Measurements from ENCODE around the gene PTPRCAP.
A peak's percentile ranks its signal among the peaks of the same experiment; 100 is the strongest.

The PTPRCAP gene

DNA sequence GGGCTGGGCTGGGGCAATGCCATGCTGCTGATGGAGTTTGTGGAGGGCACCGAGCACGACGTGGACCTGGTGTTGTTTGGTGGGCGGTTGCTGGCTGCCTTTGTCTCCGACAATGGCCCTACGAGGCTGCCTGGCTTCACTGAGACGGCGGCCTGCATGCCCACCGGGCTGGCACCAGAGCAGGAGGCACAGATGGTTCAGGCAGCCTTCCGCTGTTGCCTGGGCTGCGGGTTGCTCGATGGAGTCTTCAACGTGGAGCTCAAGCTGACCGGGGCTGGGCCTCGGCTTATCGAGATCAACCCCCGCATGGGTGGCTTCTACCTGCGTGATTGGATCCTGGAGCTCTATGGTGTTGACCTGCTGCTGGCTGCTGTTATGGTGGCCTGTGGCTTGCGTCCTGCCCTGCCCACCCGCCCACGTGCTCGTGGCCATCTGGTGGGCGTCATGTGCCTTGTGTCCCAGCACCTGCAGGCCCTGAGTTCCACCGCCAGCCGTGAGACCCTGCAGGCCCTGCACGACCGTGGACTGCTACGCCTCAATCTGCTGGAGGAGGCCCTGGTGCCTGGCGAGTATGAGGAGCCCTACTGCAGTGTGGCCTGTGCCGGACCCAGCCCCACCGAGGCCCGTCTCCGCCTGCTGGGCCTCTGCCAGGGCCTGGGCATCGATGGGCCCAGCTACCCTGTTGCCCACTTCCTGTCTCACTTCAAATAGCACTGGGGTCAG lies 13.4 kb downstream of the PTPRCAP start:
- no peak for DNase-seq

DNA sequence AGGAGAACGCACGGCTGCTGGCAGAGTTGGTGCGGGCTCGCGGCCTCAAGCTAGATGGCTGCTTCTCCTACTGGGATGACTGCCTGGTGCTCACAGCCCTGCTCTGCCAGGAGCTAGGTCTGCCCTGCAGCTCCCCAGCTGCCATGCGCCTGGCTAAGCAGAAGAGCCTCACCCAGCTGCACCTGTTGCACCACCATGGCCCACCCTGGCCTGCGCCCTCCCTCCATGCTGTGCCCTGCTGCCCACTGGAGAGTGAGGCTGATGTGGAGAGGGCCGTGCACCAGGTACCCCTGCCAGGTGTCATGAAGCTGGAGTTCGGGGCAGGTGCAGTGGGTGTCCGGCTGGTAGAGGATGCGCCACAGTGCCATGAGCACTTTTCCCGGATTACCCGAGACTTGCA lies 14.0 kb downstream of the PTPRCAP start:
- DNase-seq: no peak

DNA sequence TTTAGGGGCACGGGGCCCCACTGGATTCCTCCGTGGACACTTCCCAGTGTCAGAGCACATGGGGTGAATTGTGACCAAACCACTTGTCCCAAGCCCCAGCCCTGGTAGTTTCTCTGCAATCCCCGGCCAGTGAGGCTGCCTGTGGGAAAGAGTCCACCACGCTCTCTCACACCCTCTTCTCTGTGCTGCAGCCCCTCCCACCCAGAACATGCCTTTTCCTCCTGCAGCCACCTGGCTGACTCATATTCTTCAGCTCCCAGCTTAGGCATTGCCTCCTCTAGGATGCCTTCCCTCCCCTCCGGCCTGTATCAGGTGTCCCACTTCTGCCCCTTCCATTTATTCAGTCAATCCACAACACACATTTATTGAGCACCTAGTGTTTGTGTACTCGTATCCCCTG lies 14.6 kb downstream of the PTPRCAP start:
- no peak for DNase-seq

DNA sequence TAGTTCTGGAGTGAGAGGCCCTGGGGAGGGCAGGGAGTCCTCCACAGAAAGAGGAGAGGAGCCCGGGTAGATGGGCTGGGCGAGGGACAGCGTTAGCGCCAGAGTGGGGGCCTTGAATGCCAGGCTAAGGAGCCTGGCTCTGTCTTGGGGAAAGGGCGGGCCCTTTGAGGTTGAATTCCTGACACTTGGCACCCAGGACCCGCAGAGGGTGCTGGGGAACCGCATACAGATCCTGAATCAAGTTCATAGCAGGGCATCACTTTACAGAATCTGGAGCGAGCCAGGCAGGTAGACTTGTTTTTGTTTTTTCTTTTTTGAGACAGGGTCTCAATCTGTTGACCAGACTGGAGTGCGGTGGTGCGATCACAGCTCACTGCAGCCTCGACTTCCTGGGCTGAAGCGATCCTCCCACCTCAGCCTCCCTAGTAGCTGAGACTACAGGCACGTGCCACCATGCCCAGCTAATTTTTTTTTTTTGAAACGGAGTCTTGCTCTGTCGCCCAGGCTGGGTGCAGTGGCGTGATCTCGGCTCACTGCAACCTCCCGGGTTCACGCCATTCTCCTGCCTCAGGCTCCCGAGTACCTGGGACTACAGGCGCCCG lies 16.0 kb downstream of the PTPRCAP start:
- no peak for DNase-seq

DNA sequence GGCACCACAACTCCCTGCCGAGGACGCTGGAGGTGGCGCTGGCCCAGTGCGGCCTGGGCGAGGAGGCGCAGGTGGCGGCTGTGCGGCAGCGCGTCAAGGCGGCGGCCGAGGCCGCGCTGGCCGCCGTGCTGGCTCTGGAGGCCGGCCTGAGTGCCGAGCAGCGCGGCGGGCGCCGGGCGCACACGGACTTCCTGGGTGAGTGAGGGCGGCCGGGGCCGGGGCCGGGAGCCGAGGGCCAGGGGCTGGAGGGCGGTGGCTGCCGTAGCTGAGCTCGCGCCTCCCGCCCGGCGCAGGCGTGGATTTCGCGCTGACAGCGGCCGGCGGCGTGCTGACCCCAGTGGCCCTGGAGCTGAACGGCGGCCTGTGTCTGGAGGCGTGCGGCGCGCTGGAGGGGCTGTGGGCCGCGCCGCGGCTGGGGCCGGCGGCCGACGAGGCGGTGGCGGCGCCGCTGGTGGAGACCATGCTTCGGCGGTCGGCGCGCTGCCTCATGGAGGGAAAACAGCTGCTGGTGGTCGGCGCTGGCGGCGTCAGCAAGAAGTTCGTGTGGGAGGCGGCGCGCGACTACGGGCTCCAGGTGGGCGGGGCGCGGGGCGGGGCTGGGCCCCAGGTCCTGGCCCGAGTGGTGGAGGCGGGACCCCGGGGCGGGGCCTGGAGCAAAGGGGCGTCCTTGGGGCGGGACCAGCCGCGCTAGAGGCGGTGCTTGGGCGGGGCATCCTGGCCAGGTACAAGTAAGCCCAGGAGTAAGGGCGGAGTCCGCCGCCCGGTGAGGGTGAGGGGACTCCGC lies 16.6 kb downstream of the PTPRCAP start:
- DNase-seq: peak; percentile 94 to 100 (median 96)

DNA sequence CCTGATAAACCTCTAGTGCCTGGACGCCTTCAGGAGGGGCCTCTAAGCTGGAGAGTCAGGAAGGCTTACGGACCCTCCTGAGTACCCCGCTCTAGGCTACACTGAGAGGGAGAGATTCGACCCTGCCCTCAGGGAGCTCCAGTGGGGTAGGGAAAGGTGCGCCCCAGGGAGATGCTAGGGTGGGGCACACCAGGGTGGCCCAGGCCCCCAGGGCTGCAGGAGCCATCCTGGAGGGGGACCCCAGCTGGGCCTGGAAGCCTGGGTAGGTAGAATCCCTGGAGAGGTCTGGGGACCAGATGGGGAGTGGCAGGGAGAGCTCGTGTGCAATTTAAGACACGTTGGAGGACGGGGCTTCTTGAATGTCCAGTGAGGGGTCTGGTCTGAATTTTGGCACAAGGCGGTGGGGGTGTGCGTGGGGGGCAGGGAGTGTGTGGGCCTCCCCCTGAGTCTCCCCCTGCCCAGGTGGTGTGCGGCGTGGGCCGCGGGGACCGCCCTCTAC lies 17.3 kb downstream of the PTPRCAP start:
- DNase-seq: no peak

DNA sequence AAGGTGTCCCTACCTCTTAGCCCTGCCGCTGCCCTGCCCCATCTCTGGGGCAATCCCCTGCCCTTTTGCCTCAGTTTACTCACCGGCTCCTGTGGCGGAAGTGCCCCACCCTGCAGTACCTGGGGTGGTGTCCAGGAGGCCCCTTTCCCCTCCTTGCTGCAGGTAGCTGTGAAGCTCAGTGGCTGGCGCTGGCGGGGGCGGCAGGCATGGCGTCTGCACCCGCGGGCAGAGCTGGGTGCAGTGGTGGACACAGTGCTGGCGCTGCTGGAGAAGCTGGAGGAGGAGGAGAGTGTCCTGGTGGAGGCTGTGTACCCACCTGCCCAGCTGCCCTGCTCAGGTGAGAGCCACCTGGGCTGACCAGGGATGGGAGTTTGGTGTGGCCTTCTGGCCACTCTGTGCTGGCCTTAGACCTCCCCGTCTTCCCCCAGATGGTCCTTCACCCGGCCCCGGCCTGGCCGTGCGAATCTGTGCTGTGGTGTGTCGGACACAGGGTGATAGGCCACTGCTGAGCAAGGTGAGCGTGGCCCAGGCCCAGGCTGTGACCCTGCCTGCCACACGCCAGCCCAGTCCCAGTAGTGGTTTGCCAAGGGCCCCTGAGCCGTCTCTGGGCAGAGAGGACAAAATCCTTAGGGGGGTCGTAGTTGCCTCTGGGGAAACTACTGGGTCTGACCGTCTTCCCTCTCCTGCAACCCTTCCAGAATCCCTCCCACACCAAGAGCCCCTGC lies 18.0 kb downstream of the PTPRCAP start:
- DNase-seq: no peak

DNA sequence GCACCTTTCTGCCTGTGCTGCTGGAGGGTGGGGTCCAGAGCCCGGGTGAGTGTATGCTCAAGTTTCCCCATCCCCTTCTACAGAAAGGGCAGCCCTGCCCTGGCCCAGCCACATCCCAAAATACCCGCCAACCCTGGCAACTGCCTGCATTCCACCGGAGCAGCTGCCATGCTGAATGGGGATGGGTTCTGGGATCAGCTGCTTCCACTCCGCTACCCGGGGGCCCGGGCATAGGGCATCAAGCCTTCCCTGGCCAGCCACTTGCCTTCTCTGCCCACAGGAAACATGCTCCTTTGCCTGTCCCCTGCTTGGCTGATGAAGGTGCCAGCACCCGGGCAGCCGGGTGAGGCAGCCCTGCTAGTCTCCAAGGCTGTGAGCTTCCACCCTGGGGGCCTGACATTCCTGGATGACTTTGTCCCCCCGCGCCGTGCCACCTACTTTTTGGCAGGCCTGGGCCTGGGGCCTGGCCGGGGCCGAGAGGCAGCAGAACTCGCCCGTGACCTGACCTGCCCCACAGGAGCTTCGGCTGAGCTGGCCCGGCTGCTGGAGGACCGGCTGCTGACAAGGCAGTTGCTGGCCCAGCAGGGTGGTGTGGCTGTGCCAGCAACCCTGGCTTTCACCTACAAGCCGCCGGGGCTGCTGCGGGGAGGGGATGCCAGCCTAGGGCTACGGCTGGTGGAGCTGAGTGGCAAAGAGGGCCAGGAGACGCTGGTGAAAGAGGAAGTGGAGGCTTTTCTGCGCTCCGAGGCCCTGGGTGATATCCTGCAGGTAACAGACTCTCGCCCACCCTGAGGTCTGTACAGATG lies 18.8 kb downstream of the PTPRCAP start:
- DNase-seq: peak in 1 of 5 experiments; percentile 55

DNA sequence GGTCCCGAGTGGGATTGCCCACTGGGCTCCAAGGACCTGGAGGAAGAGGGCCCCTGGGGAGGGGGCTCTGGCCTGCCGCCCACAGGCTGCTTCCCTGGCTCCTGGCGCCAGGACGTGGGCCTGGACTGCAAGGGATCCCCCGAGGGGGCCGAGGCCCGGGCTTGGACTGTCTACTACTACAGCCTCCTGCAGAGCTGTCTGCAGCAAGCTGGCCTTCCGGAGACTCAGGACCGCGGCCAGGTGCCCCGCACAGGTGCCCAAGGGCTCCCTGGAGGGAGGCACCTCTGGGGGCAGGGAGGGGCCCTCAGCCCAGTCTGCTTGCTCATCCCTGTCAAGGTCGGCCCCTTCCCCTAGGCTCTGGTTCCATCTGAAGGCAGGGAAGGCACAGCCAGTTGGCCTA lies 20.1 kb downstream of the PTPRCAP start:
- no peak for DNase-seq

DNA sequence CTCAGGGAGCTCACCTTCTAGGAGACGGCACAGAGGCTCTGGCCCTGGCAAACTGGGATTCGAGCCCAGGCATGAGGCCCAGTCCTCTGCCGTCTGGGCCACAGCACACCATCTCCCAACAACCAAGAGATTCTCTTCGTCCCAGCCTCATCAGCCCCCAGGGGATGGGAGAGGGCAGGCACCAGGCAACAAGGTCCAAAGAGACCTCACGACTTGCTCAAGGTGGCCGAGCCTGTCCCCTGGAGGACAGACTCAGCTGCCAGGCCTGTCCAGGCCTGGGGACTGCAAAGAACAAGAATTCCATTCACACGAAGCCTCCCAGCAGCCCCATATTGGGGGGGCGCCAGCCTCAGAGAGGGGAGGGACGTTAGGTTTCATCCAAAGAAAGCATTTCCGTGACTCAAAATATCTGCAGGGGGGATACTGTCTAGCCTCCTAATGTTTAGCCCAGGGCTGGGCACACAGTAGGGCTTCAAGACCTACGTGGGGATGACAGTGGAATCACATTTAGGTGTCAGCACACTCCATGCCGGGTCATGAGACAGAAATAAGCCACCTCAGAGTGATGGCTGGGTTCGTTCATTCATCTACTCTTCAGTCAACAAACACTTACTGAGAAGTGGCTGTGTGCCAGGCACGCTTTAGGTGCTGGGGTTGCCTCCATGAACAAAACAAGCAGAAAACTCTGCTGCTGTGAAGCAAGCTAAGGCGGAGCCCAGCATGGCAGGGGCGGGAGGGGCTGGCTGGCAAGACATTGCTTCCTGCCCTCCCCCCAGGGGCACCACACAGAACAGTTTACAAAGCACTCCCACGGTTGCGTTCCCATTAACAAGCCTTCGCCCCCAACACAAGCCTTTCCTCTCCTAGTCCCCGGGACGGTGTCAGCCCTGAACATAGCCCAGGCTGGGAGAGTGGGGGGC lies 20.8 kb downstream of the PTPRCAP start:
- DNase-seq: peak in 4 of 5 experiments; percentile 56 to 91 (median 78)

DNA sequence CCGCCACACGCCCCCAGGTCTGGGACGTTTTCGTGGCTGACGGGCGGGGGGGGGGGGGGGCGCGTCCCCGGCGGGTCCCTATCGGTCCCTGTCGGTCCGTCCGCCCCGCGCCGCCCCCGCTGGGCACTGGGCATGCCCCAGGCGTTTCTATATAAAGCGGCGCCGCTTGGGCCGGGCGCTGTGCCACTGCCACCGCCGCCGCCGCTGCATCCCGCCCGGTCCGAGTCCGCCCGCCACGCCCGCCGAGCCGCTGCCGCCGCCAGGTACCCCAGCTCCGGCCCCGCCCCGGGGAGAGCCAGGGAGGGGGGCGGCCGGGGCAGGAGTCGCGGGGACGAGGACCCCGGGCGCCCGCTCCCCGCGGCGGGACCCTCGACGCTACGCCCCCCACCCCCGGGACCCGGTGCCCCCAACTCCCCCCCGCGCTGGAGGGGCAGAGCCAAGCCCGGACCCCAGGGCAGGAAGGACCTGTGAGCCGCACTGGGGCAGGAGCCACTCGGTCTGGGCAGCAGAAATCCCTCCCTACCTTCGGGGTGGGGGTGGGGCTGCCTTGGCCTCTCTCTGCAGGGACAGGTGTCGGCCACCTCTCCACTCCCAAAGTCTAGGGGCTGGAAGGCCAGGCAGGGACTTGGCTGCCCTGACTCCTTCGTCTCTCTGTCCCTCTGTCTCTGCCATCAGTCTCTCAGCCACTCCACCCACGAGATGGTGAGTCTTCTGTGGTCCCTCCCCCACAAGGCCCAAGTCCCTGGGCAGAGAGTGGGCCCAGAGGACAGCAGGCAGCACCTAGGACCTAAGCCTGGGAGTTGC lies 21.8 kb downstream of the PTPRCAP start, which contains the start of gene CARNS1:
Gene CARNS1, plus strand, starts transcription at position 178 of the 804 bp plus-strand sequence. Its CDS starts 522 bp downstream, at position 700.
- no peak for DNase-seq

DNA sequence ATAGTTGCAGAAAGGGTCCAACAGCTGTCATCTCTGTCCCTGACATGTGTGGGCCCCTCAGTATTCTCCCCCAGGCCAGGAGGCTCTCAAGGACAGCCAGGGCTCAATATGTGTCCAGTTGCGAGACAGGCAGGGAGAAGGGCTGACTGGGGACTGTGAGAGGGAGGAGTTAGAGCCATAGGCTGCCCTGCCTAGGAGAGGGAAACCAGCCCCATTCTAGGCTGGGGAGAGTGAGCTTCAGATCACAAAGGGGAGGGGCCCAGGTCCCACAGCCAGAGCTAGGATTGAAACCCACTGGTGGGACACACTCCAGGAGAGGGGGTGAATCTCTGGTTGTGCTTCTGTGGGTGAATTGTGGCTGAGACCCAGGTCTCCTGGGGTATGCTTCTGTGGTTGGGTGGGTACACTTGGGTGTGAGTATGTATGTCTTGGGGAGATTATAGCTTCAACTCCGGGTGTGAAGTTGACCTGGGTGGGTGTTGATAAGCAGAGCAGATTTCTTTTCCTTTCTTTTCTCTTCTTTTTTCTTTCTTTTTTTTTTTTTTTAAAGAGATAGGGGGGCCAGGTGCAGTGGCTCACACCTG lies 24.1 kb downstream of the PTPRCAP start:
- no peak for DNase-seq

DNA sequence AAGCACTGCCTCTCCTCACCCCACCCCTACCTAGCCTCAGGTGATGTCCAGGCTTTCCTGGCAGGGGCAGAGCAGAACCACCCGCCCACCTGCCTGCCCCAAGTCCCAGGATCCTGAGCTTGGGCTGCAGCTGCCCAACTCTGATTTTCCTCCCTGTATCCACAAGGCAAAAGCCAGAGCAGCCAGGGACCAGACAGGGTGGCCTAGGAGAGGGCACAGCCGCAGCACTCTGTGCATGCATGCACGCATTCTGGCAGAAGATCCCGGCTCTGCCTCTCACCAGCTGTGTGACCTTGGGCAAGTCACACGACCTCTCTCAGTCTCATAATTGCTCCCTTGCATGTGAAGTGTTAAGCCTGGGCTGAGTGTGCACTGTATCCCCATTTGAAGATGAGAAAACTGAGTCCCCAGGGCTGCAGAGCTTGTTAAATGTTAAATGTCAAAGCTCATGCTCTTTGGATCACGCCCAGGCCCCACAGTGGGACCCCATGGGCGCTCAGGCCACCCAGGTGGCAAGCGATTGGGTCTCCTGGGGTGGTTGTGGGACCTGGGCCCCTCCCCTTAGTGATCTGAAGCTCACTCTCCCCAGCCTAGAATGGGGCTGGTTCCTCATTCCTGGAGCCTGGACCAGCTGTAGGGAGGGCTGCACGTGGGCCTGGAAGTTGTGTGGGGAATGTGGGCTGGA lies 24.8 kb downstream of the PTPRCAP start:
- no peak for DNase-seq

DNA sequence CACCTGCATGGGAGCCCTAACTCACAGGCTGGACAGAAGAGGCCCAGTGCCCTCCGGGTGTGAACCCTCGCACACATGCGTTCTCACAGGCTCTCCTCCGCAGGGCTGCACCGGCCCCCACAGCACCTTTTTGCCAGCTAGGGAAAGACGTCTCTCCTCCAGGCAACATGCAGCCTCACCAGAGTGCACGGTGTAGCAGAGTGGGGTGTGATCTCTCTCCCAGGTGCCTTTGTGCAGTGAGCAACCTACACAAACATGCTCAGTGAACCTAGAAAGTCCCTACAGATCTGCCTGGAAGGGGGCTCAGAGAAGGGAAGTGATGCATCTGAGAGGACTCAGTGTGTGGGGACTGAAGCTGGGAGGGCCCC lies 25.7 kb downstream of the PTPRCAP start:
- no peak for DNase-seq

DNA sequence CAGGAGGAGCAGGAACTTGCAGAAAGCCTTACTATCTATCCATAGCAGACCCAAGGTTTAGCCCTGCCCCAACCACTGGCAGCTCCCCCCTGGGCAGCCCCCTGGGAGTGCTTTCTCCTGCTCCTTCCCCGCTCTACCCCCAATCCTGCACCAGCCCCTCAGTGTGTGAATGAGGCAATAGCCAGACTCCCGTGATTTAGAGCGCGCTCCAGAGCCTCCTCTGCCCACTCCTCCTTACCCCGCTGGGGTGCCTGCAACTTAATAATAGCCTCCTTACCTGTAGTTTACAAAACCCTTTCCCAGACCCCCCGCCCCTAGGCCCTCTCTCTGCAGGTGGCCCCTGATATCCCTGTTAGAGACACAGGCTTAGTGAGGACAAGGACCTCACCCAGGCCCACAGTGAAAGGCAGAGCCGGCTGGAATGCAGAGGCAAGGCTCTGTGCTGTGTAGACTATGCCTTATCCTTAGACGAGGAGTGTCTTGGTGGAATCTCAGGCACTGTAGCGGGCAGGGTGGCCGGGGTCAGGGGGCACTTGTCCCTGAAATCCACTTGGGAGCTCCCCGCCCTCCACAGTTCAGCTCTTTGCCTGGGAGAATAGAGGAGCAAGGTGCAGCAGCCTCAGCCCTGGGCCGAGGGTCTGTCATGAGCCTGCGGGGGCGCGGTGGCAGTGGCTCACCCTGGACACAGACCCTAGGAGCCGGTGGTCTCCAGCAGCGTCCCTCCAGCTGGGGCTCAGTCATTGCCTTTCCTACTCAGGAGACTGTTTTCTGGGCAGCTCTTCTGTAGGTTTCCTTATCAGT lies 26.3 kb downstream of the PTPRCAP start:
- DNase-seq: no peak

DNA sequence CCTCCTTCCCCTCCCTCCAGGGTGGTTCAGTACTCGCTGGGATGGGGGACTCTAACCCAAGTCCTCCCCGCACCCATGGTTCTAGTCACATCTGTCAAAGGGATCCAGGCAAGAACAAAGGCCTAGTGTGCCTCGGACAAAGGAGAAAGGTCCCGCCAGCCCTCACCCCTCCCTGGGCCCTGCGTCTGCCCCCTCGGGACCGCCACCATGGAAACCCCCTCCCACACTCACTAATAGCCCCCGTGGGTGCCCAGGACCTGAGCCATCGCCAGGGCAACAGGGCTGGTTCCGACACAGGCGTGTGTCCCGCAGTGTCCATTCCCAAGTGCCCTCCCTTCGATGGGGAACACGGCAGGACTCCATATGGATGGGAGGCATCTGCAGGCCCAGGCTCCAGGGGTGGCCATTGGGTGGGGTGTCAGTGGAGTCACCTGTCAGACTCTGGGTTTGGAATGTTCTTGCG lies 27.1 kb downstream of the PTPRCAP start:
- no peak for DNase-seq

DNA sequence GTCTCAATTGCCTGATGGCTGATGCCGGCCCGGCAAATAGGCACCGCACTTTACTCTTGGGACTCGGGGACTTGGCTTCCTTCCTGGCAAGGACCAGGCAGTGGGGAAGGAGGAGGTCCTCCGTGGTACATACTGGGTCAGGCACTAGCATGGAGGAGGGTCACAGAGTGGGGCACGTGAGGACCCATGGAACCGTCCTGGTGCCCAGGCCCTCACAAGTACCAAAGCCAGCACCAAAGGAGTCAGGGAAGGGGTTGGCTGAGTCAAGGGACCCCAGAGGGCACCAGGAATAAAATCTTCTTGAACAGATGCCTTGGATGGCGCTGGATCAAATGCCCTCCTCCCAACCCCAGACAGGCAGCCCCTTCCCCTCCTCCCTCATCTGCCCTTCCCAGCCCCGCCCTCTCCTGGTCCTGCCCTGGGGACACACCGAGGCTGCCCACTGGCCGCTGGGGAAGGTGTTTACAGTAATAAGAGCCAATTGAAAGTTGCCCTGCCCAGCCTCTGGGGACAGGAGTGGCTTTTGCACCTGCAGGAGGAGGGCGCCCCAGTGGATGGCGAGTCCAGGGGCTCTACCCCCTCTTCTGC lies 27.6 kb downstream of the PTPRCAP start:
- no peak for DNase-seq

DNA sequence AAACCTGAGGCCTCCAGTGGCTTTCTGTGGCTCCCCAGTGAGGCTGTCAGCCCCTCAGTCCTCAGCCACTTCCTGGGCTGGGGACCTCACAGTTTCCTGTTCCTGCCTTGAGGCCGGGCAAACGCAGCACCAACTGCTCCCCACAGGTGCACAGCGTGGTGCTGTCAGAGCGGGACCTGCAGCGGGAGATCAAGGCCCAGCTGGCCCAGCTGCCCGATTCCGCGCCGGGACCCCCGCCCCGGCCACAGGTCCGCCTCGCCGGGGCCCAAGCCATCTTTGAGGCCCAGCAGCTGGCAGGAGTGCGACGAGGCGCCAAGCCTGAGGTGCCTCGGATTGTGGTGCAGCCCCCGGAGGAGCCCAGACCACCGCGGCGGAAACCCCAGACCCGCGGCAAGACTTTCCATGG lies 28.2 kb downstream of the PTPRCAP start:
- peak; percentile 34 to 96 (median 66) for DNase-seq

All from T-helper 2 cell (primary cell).